Measurements from ENCODE around the gene GLTP. TPM values are rescaled to one million over a fixed set of nuclear protein-coding genes. Genes with fewer than 3 reads are reported as not detected.

GLTP gene
- total RNA-seq, 3 donors from 2014 or later (not counting 1 experiment from before 2014, with no cell fraction given): 48.6 to 52.8 (median 49.2) TPM

DNA sequence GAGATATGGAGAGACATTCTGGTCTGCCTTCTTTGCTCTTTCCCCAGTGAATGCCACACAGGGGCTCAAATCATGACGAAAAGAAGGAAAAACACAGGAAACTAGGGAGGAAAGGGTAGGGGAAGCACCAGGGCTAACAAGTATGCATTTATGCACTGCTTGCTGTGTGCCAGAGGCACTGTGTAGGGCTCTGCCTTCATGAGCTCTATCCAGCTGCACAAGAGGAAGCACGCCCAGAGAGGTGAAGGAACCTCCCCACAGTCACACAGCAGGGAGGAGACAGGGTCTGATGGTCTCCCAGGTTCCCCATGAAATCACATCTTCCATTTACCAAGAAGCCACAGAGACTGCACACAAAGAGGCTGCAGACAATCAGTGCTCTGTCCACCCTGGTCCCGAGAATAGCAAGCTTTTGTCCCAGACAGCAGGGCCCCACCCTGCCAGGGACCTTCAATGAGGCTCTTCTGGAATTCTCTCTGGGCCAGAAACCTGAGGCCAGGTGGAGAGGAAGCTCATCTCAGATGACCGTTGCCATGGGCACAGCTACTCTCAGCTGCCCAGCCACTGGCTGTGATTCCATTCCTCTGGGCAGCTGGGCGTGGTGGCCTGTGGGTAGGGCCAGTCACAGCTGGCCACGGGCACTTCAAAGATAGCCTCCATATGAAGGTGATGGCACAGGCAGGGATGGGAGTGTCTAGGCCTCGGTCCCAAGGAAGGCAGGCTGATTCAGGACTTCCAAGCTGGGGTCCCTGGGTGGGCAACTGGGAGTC, 39.9 kb downstream of the GLTP start:
- Mint-ChIP-seq H3K4me1 (peaks cover 7 to 10% of the 10 kb centered on the region in 2 donors), H3K36me3 (no peaks in the 10 kb centered on the region), H3K27me3 (ENCODE audit: low read depth in 2 of 2) (peaks cover 0 to under 1% of the 10 kb centered on the region in 2 donors), H3K4me3 (no peak overlapping the region), H3K27ac (no peak overlapping the region), H3K9me3 (no peaks in the 10 kb centered on the region)
- Histone ChIP-seq H3K4me1 (ENCODE audit: control insufficient read depth, insufficient read depth, low read length) (peaks cover 7% of the 10 kb centered on the region), H3K4me3 (ENCODE audit: low read length) (no peak overlapping the region), H3K9me3 (ENCODE audit: control insufficient read depth, insufficient read depth, low read length) (no peaks in the 10 kb centered on the region), H3K27ac (ENCODE audit: low read length) (no peak overlapping the region), H3K27me3 (ENCODE audit: control insufficient read depth, insufficient read depth, low read length) (no peaks in the 10 kb centered on the region), H3K36me3 (ENCODE audit: control insufficient read depth, insufficient read depth, low read length) (no peaks in the 10 kb centered on the region)
- DNase-seq: no peak
- ATAC-seq: no peak
- intact Hi-C loops (cut with micrococcal nuclease): no loop called here
- 76% methylated on average over 7 of the region's 7 CpGs for WGBS (ENCODE audit: insufficient coverage)
- TF ChIP-seq CTCF (IDR thresholded peaks at IDR 0.05): no peak

GRCh38 chr12:109839444-109839843, 40.9 kb downstream of the GLTP start:
- H3K27ac Mint-ChIP-seq: no peak overlapping the region

DNA sequence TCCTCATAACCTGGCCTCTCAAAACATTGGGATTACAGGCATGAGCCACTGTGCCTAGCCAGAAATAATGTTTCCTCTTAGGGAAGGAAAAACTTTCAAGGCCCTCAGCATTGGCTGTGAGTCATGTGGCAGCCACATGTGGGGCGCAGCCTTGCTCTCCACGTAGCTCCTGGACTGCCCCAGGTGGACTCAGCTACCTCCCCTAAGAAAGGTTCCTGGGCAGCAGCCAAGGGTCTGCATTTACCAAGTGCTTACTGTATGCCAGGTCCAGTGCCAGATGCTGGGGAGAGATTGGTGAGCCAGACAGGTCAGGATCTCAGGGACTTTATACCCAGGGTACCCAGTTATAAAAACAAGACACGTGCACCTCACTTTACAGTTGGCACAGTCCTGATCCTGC, 43.4 kb downstream of the GLTP start:
- peaks cover 4 to 5% of the 10 kb centered on the region in 2 donors for H3K4me1 Mint-ChIP-seq
- no peak for TF ChIP-seq CTCF (IDR thresholded peaks at IDR 0.05)
- DNase-seq (no peak), ATAC-seq (no peak)
- peaks cover 11% of the 10 kb centered on the region for H3K27me3 ChIP-seq (ENCODE audit: control insufficient read depth, insufficient read depth, low read length)
- no peaks in the 10 kb centered on the region for H3K36me3 ChIP-seq (ENCODE audit: control insufficient read depth, insufficient read depth, low read length)
- H3K4me1 ChIP-seq (ENCODE audit: control insufficient read depth, insufficient read depth, low read length): no peaks in the 10 kb centered on the region
- H3K4me3 Mint-ChIP-seq: no peak overlapping the region
- H3K9me3 Mint-ChIP-seq: no peaks in the 10 kb centered on the region
- 73% methylated on average over 3 of the region's 3 CpGs for WGBS (ENCODE audit: insufficient coverage)
- H3K36me3 Mint-ChIP-seq: no peaks in the 10 kb centered on the region
- intact Hi-C loops (cut with micrococcal nuclease): no loop called here
- peaks cover 9 to 17% of the 10 kb centered on the region in 2 donors for H3K27me3 Mint-ChIP-seq (ENCODE audit: low read depth in 2 of 2)
- H3K27ac Mint-ChIP-seq: no peak overlapping the region
- no peaks in the 10 kb centered on the region for H3K9me3 ChIP-seq (ENCODE audit: control insufficient read depth, insufficient read depth, low read length)
- no peak overlapping the region for H3K27ac ChIP-seq (ENCODE audit: low read length)
- no peak overlapping the region for H3K4me3 ChIP-seq (ENCODE audit: low read length)

More at GRCh38 chr12:109839444-109839843, 40.9 kb downstream of the GLTP start:
- Mint-ChIP-seq H3K36me3 (no peaks in the 10 kb centered on the region), H3K27me3 (ENCODE audit: low read depth in 2 of 2) (peaks cover 0 to 6% of the 10 kb centered on the region in 2 donors), H3K9me3 (no peaks in the 10 kb centered on the region), H3K4me3 (no peak overlapping the region), H3K4me1 (no peaks in the 10 kb centered on the region)
- ATAC-seq (no peak), DNase-seq (no peak)
- Histone ChIP-seq H3K4me3 (ENCODE audit: low read length) (no peak overlapping the region), H3K4me1 (ENCODE audit: control insufficient read depth, insufficient read depth, low read length) (no peaks in the 10 kb centered on the region), H3K36me3 (ENCODE audit: control insufficient read depth, insufficient read depth, low read length) (no peaks in the 10 kb centered on the region), H3K27me3 (ENCODE audit: control insufficient read depth, insufficient read depth, low read length) (peaks cover 3% of the 10 kb centered on the region), H3K27ac (ENCODE audit: low read length) (no peak overlapping the region), H3K9me3 (ENCODE audit: control insufficient read depth, insufficient read depth, low read length) (no peaks in the 10 kb centered on the region)
- intact Hi-C loops (cut with micrococcal nuclease): no loop called here
- WGBS (ENCODE audit: insufficient coverage): 73% methylated on average over 6 of the region's 6 CpGs
- no peak for TF ChIP-seq CTCF (IDR thresholded peaks at IDR 0.05)

Measured in natural killer cell (primary cell).